ENCODE data around the gene MST1. TPM values are rescaled to one million over a fixed set of nuclear protein-coding genes. Genes with fewer than 3 reads are reported as not detected.

The MST1 gene
- total and polyA plus RNA-seq, 2 of the 4 experiments (the other 2 are of a cell fraction), result 1.3 to 13.0 TPM

- Histone ChIP-seq H2AFZ (replicated peaks; ENCODE audit: low read length, poor library complexity) (no peak overlapping the region), H4K20me1 (ENCODE audit: insufficient read depth, low read length) (no peaks in the 10 kb centered on the region), H3K18ac (ENCODE audit: low read depth, low read length) (no peak overlapping the region), H3K4me1 (ENCODE audit: control insufficient read depth, insufficient read depth, low read length) (peaks cover 3% of the 10 kb centered on the region; the same call in 1 of the 2 replicates), H3K4me2 (ENCODE audit: low read depth, low read length) (no peak overlapping the region), H3K27ac (ENCODE audit: insufficient read depth, low read length) (no peak overlapping the region), H3K56ac (ENCODE audit: extremely low read depth, insufficient read depth, low read length) (no peak overlapping the region), H4K8ac (ENCODE audit: low read depth in 2 of 2, low read length in 2 of 2) (no peak overlapping the region), H3K9ac (ENCODE audit: low read depth, low read length) (no peak overlapping the region), H2BK5ac (ENCODE audit: low read depth, low read length, poor library complexity, severe bottlenecking) (no peak overlapping the region), H2AK5ac (ENCODE audit: low read depth, low read length) (no peak overlapping the region), H3K23ac (ENCODE audit: low read depth, low read length) (no peak overlapping the region), H3K4me3 (ENCODE audit: insufficient read depth, low read depth, low read length) (no peak overlapping the region), H2AK9ac (replicated peaks; ENCODE audit: low read depth, low read length, poor library complexity) (no peak overlapping the region), H3K14ac (replicated peaks; ENCODE audit: low read depth, low read length) (no peak overlapping the region), H3K9me3 (ENCODE audit: control insufficient read depth, insufficient read depth, low read length) (no peaks in the 10 kb centered on the region), H2BK15ac (ENCODE audit: low read depth, low read length) (no peak overlapping the region), H2BK20ac (ENCODE audit: low read depth, low read length) (no peak overlapping the region), H4K91ac (ENCODE audit: insufficient read depth, low read depth, low read length) (no peak overlapping the region), H4K5ac (ENCODE audit: low read depth, low read length) (no peak overlapping the region), H3K36me3 (ENCODE audit: control insufficient read depth, insufficient read depth, low read length) (no peaks in the 10 kb centered on the region), H2BK120ac (ENCODE audit: low read depth, low read length) (no peak overlapping the region), H3K79me1 (ENCODE audit: low read depth in 1 of 2, low read length in 2 of 2) (no peaks in the 10 kb centered on the region), H3K9me1 (ENCODE audit: insufficient read depth, low read length) (no peaks in the 10 kb centered on the region), H3K27me3 (ENCODE audit: control insufficient read depth, insufficient read depth, low read length) (peaks cover 41% of the 10 kb centered on the region), H3K4ac (ENCODE audit: low read depth, low read length) (no peak overlapping the region)
- WGBS, 2 experiments (ENCODE audit: extremely low coverage in 2 of 2, insufficient read length in 1 of 2), result no CpG with 5 or more reads among the region's 7 CpGs
- ATAC-seq (ENCODE audit: low read depth) (no peak), DNase-seq (no peak)
- ChIA-PET CTCF (no interaction called here), POLR2A (ENCODE audit: unreplicated experiment) (no interaction called here)
- intact Hi-C loops (cut with micrococcal nuclease) (no loop called here), dilution Hi-C loops (cut with HindIII; ENCODE audit: low sequenced_read_pairs, unreplicated experiment) (no loop called here), in situ Hi-C loops (cut with MboI; ENCODE audit: low sequenced_read_pairs) (no loop called here)
- TF ChIP-seq RAD21 (IDR thresholded peaks at IDR 0.05; ENCODE audit: low read length) (no peak), USF2 (IDR thresholded peaks at IDR 0.05; ENCODE audit: low read depth, low read length) (no peak), RCOR1 (IDR thresholded peaks at IDR 0.05; ENCODE audit: insufficient replicate concordance, low read length) (no peak), CHD1 (IDR thresholded peaks at IDR 0.05; ENCODE audit: low read depth, low read length) (no peak), SMC3 (IDR thresholded peaks at IDR 0.05; ENCODE audit: low read depth, low read length) (no peak), ELK1 (IDR thresholded peaks at IDR 0.05; ENCODE audit: borderline replicate concordance, low read depth, low read length) (no peak)
- no TSS peak for BruUV-seq (replicated peaks)
Observed at GRCh38 chr3:49641292-49641691, 48.0 kb downstream of the MST1 start.
